ENCODE measurements around the gene PXMP2. TPM values are rescaled to one million over a fixed set of nuclear protein-coding genes. Genes with fewer than 3 reads are reported as not detected.
"Not testable (repeated sequence)": the region's sequence is repeated elsewhere in the genome, so short reads cannot be mapped to it uniquely, and the experiment has no call there.

The PXMP2 gene
- total and polyA plus RNA-seq, 12 donors = 17.7 to 75.6 (median 46.7) TPM

DNA sequence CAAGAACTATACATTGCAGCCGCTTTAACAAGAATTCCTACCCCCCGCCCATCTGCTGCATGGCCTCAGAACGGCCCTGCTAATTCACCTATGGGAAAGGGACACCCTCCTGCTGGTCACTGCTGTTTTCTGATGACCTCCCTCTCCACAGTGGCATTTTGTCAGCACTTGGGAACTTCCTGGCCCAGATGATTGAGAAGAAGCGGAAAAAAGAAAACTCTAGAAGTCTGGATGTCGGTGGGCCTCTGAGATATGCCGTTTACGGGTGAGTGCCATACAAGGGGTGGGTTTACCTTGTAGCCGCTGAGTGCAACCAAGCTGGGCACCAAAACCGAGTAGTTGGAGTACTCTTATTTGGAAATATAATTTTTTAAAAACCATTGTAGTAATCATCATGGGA, 2.7 kb downstream of the PXMP2 start:
- TF ChIP-seq, protein P1, sequence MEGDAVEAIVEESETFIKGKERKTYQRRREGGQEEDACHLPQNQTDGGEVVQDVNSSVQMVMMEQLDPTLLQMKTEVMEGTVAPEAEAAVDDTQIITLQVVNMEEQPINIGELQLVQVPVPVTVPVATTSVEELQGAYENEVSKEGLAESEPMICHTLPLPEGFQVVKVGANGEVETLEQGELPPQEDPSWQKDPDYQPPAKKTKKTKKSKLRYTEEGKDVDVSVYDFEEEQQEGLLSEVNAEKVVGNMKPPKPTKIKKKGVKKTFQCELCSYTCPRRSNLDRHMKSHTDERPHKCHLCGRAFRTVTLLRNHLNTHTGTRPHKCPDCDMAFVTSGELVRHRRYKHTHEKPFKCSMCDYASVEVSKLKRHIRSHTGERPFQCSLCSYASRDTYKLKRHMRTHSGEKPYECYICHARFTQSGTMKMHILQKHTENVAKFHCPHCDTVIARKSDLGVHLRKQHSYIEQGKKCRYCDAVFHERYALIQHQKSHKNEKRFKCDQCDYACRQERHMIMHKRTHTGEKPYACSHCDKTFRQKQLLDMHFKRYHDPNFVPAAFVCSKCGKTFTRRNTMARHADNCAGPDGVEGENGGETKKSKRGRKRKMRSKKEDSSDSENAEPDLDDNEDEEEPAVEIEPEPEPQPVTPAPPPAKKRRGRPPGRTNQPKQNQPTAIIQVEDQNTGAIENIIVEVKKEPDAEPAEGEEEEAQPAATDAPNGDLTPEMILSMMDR (IDR thresholded peaks at IDR 0.05) = no peak
- Histone ChIP-seq H3K9me3 (no peaks in the 10 kb centered on the region), H3K27me3 (no peaks in the 10 kb centered on the region), H3K4me1 (peaks cover 3 to 17% (median 12%) of the 10 kb centered on the region in 9 donors), H3K36me3 (no peaks in the 10 kb centered on the region), H3K27ac (no peak overlapping the region), H3K4me3 (no peak overlapping the region)
- DNase-seq (no peak), ATAC-seq (no peak)
- intact Hi-C loops (cut with DNase I) = no loop called here
- 94% methylated on average over 9 of the region's 9 CpGs for WGBS, 2 donors

DNA sequence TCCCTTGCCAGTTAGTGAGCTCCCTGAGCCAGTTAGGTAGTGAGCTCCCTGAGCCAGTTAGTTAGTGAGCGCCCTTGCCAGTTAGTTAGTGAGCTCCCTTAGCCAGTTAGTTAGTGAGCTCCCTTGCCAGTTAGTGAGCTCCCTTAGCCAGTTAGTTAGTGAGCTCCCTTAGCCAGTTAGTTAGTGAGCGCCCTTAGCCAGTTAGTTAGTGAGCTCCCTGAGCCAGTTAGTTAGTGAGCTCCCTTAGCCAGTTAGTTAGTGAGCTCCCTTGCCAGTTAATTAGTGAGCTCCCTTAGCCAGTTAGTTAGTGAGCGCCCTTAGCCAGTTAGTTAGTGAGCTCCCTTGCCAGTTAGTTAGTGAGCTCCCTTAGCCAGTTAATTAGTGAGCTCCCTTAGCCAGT, 4.6 kb downstream of the PXMP2 start:
- H3K4me1 ChIP-seq = peaks cover 0 to 14% (median 4%) of the 10 kb centered on the region in 9 donors
- H3K27me3 ChIP-seq; ATAC-seq; H3K9me3 ChIP-seq; H3K27ac ChIP-seq; H3K4me3 ChIP-seq; DNase-seq; intact Hi-C loops (cut with DNase I): not testable (repeated sequence)
- peaks cover 0 to 15% (median 0%) of the 10 kb centered on the region in 9 donors for H3K36me3 ChIP-seq
- 86 to 98% methylated on average over 3 of the region's 3 CpGs for WGBS, 2 donors

DNA sequence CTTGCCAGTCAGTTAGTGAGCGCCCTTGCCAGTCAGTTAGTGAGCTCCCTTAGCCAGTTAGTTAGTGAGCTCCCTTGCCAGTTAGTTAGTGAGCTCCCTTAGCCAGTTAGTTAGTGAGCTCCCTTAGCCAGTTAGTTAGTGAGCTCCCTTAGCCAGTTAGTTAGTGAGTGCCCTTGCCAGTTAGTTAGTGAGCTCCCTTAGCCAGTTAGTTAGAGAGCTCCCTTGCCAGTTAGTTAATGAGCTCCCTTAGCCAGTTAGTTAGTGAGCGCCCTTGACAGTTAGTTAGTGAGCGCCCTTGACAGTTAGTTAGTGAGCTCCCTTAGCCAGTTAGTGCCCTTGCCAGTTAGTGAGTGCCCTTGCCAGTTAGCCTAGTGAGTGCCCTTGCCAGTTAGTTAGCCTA, 7.5 kb downstream of the PXMP2 start:
- ATAC-seq; intact Hi-C loops (cut with DNase I); H3K27me3 ChIP-seq; H3K9me3 ChIP-seq; H3K4me3 ChIP-seq; DNase-seq: not testable (repeated sequence)
- Histone ChIP-seq H3K36me3 (peaks cover 0 to 40% (median 3%) of the 10 kb centered on the region in 9 donors), H3K27ac (peak overlapping the region in 6 of 10 donors; percentile 43 to 79 (median 67)), H3K4me1 (peaks cover 0 to 13% (median 4%) of the 10 kb centered on the region in 9 donors)
- 96 to 100% methylated on average over 3 of the region's 3 CpGs for WGBS, 2 donors

DNA sequence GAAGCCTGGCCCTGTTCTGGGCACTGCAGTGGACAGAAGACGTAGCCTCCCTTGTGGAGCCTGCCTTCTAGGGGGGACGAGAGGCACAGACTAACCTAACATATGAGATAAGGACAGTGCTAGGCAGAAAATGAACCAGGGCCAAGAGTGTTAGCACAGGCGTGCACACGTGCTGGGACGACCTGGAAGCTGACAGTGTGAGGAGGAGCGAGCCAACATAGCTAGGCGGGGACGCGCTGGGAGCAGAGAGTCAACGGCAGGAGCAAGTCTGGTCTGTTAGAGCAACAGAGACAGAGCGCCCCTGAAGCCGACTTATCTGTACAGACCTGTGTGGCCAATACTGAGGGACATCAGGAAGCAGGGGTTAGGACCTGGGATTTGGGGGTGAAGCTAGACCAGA, 8.0 kb downstream of the PXMP2 start:
- intact Hi-C loops (cut with DNase I) = no loop called here
- TF ChIP-seq, protein P1 (IDR thresholded peaks at IDR 0.05) = no peak
- no peaks in the 10 kb centered on the region for H3K27me3 ChIP-seq
- DNase-seq (peak; percentile 49 to 57), ATAC-seq (peak; percentile 87 to 99 (median 96))
- H3K9me3 ChIP-seq = no peaks in the 10 kb centered on the region
- peaks cover 0 to 13% (median 4%) of the 10 kb centered on the region in 9 donors for H3K4me1 ChIP-seq
- peaks cover 0 to 43% (median 3%) of the 10 kb centered on the region in 9 donors for H3K36me3 ChIP-seq
- 51 to 74% methylated on average over 12 of the region's 12 CpGs for WGBS, 2 donors
- H3K4me3 ChIP-seq = no peak overlapping the region
- peak overlapping the region in 7 of 10 donors; percentile 37 to 79 (median 62) for H3K27ac ChIP-seq

DNA sequence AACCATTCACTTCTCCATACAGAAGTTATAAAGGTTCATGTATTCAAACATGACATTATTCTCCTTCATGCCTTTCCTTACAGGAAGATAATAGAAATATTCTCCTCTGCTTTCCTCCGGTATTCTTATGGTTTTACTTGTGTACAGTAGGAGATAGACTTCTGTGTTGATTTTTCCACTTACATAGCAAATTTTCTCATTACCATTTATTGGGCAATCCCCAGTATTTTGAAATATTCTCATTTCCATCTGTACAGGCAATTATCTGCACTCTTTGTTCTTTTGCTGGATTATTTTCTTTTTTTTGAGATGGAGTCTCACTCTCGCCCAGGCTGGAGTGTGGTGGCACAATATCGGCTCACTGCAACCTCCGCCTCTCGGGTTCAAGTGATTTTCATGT, 11.0 kb downstream of the PXMP2 start:
- peaks cover 0 to 13% (median 4%) of the 10 kb centered on the region in 9 donors for H3K4me1 ChIP-seq
- TF ChIP-seq, protein P1 (IDR thresholded peaks at IDR 0.05) = no peak
- H3K9me3 ChIP-seq = no peaks in the 10 kb centered on the region
- peaks cover 0 to 64% (median 12%) of the 10 kb centered on the region in 9 donors for H3K36me3 ChIP-seq
- intact Hi-C loops (cut with DNase I) = no loop called here
- WGBS, 2 donors = 78 to 88% methylated on average over 5 of the region's 5 CpGs
- no peak overlapping the region for H3K4me3 ChIP-seq
- H3K27me3 ChIP-seq = no peaks in the 10 kb centered on the region
- no peak for ATAC-seq
- DNase-seq = no peak
- H3K27ac ChIP-seq = no peak overlapping the region
